ENCODE results near the gene DNAJA2.

DNA sequence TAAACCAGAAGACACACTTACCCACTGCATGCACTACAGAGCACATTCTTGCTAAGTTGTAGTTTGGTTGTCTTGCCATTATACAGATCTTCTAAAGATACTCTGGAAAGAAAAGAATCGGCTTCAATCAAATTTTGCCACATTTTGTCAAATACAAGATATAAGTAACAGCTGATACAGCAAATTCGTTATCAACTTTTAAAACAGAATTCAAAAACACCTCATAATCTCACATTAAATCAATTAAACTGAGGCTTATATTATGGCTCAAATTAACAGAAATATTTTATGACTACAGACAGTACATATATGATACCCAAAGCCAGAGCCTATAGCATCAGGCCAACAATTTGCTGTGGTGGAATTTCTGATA, 5.4 kb downstream of the DNAJA2 start:
- TF ChIP-seq, protein P1, sequence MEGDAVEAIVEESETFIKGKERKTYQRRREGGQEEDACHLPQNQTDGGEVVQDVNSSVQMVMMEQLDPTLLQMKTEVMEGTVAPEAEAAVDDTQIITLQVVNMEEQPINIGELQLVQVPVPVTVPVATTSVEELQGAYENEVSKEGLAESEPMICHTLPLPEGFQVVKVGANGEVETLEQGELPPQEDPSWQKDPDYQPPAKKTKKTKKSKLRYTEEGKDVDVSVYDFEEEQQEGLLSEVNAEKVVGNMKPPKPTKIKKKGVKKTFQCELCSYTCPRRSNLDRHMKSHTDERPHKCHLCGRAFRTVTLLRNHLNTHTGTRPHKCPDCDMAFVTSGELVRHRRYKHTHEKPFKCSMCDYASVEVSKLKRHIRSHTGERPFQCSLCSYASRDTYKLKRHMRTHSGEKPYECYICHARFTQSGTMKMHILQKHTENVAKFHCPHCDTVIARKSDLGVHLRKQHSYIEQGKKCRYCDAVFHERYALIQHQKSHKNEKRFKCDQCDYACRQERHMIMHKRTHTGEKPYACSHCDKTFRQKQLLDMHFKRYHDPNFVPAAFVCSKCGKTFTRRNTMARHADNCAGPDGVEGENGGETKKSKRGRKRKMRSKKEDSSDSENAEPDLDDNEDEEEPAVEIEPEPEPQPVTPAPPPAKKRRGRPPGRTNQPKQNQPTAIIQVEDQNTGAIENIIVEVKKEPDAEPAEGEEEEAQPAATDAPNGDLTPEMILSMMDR (conservative IDR thresholded peaks at IDR 0.05; ENCODE audit: low read length), result no peak
- no peak for TF ChIP-seq EZH2phosphoT487 (IDR thresholded peaks at IDR 0.05; ENCODE audit: borderline replicate concordance, low read depth, low read length)
